OCI-LY3 (cell line): ENCODE results near the gene TYROBP.
A peak's percentile ranks its signal among the peaks of the same experiment; 100 is the strongest.
"Not testable (repeated sequence)": the region's sequence is repeated elsewhere in the genome, so short reads cannot be mapped to it uniquely, and the experiment has no call there.

Source experiments
- H2AFZ ChIP-seq: fragments of 200-600, 300-600 bp; shearing (Covaris generic); 2 replicates; pipeline ENCODE4 v1.6.0; 2014; ENCODE audit warnings: antibody characterized with exemption, low read depth, low read length
- H3K27ac ChIP-seq: fragments of 200-600, 300-600 bp; sonication (generic); 2 replicates; pipeline ENCODE4 v1.5.1; 2014; ENCODE audit warnings: mild to moderate bottlenecking, low read length, moderate library complexity, mixed read lengths
- H3K27me3 ChIP-seq: fragments of 200-600, 300-600 bp; sonication (generic); 2 replicates; pipeline ENCODE4 v1.6.1; 2014; ENCODE audit warnings: low read depth, low read length, mixed read lengths
- H3K36me3 ChIP-seq: fragments of 200-600, 300-600 bp; sonication (generic); replicated peaks from 2 replicates; pipeline ENCODE3; 2014; ENCODE audit warnings: low read depth, low read length, mixed read lengths
- H3K4me1 ChIP-seq: fragments of 300-600, 200-600 bp; sonication (generic); 2 replicates; pipeline ENCODE4 v1.6.1; 2014; ENCODE audit warnings: low read length, mixed read lengths
- H3K4me2 ChIP-seq: fragments of 200-600, 300-600 bp; sonication (generic); 2 replicates; pipeline ENCODE4 v1.6.1; 2014; ENCODE audit warnings: low read length, mixed read lengths
- H3K4me3 ChIP-seq: fragments of 300-600, 200-600 bp; sonication (generic); 2 replicates; pipeline ENCODE4 v1.5.1; 2014; ENCODE audit warnings: antibody characterized with exemption, mild to moderate bottlenecking, low read length, moderate library complexity
- H3K79me2 ChIP-seq: fragments of 300-600, 200-600 bp; shearing (Covaris generic); 2 replicates; pipeline ENCODE4 v1.6.1; 2014; ENCODE audit warnings: mild to moderate bottlenecking, low read length, mixed read lengths
- H3K9ac ChIP-seq: fragments of 300-600, 200-600 bp; shearing (Covaris generic); 2 replicates; pipeline ENCODE4 v1.6.0; 2014; ENCODE audit warnings: mild to moderate bottlenecking, low read length, moderate library complexity
- H3K9me3 ChIP-seq: fragments of 200-600, 300-600 bp; shearing (Covaris generic); 2 replicates; pipeline ENCODE4 v1.6.1; 2014; ENCODE audit warnings: low read length, mixed read lengths; ENCODE audit not compliant: insufficient read depth
- H4K20me1 ChIP-seq: fragments of 200-600, 300-600 bp; sonication (generic); 2 replicates; pipeline ENCODE4 v1.6.1; 2016; ENCODE audit warnings: low read length, mixed read lengths; ENCODE audit not compliant: insufficient read depth
- EZH2phosphoT487 ChIP-seq: fragments of 200-600 bp; shearing (Covaris generic); IDR thresholded peaks from 2 replicates; pipeline ENCODE4 v1.6.1; 2018; ENCODE audit warnings: antibody characterized with exemption, mixed run types, low read depth
- TF ChIP-seq, protein P1 (sequence below): fragments of 200-600, 300-600 bp; sonication (generic); IDR thresholded peaks from 2 replicates; pipeline ENCODE4 v1.5.1; 2014; ENCODE audit warnings: antibody characterized with exemption, low read length, low read depth

The TYROBP gene

DNA sequence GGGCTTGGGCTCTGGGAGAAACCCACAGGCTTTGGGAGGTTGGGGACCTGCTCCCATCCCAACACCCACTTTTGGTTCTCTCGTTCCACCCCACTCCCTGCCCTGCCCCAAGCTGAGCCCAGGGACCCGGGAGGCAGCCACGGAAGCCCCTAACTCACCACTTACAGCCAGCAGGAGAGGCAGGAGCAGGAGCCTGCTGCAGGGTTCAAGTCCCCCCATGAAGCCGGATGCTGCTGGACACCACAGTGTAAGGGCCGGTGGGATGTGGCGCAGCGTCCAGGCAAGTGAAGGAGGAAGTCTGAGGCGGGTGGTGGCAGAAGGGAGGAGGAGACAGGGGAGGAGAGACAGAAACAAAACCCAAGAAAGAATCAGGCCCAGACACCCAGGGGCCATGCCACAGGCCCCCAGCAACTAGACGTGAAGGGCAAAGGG lies at the start of gene TYROBP:
Gene TYROBP (minus strand): TSS at position 286 of the 432 bp plus-strand sequence. CDS start 67 bp downstream, at position 219.
- Histone ChIP-seq H3K9me3 (no peaks in the 10 kb centered on the region), H3K36me3 (no peaks in the 10 kb centered on the region), H3K27ac (peak within 1 kb of the TSS; percentile 74), H3K4me1 (peaks cover 42% of the 10 kb centered on the region), H3K4me2 (peak within 1 kb of the TSS; percentile 85), H3K27me3 (no peaks in the 10 kb centered on the region), H2AFZ (peak within 1 kb of the TSS; percentile 63; the same call in 1 of the 2 replicates), H3K4me3 (peak within 1 kb of the TSS; percentile 66), H3K9ac (peak within 1 kb of the TSS; percentile 64; the same call in 1 of the 2 replicates), H4K20me1 (no peaks in the 10 kb centered on the region), H3K79me2 (no peaks in the 10 kb centered on the region)
- TF ChIP-seq EZH2phosphoT487: no peak
- TF ChIP-seq, protein P1, sequence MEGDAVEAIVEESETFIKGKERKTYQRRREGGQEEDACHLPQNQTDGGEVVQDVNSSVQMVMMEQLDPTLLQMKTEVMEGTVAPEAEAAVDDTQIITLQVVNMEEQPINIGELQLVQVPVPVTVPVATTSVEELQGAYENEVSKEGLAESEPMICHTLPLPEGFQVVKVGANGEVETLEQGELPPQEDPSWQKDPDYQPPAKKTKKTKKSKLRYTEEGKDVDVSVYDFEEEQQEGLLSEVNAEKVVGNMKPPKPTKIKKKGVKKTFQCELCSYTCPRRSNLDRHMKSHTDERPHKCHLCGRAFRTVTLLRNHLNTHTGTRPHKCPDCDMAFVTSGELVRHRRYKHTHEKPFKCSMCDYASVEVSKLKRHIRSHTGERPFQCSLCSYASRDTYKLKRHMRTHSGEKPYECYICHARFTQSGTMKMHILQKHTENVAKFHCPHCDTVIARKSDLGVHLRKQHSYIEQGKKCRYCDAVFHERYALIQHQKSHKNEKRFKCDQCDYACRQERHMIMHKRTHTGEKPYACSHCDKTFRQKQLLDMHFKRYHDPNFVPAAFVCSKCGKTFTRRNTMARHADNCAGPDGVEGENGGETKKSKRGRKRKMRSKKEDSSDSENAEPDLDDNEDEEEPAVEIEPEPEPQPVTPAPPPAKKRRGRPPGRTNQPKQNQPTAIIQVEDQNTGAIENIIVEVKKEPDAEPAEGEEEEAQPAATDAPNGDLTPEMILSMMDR: no peak

DNA sequence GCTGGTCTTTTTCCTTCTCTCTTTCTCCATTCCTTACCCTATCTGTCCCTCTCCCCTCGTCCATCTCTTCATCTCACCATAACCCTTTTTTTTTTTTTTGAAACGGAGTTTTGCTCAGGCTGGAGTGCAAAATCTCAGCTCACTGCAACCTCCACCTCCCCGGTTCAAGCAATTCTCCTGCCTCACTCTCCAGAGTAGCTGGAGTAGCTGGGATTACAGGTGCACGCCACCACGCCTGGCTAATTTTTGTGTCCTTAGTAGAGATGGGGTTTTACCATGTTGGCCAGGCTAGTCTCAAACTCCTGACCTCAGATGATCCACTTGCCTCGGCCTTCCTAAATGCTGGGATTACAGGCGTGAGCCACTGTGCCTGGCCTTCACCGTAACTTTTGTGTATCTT lies 49.3 kb upstream of the TYROBP start:
- H2AFZ ChIP-seq, H3K9me3 ChIP-seq, H3K79me2 ChIP-seq, H3K36me3 ChIP-seq, H4K20me1 ChIP-seq, H3K27me3 ChIP-seq, H3K4me1 ChIP-seq, H3K4me3 ChIP-seq, H3K4me2 ChIP-seq, H3K9ac ChIP-seq, H3K27ac ChIP-seq: not testable (repeated sequence)

- no peak overlapping the region for H3K4me3 ChIP-seq
- H4K20me1 ChIP-seq: no peaks in the 10 kb centered on the region
- no peaks in the 10 kb centered on the region for H3K4me1 ChIP-seq
- H3K79me2 ChIP-seq: no peaks in the 10 kb centered on the region
- no peak overlapping the region for H3K9ac ChIP-seq
- H3K4me2 ChIP-seq: no peak overlapping the region
- no peaks in the 10 kb centered on the region for H3K9me3 ChIP-seq
- no peaks in the 10 kb centered on the region for H3K36me3 ChIP-seq
- H2AFZ ChIP-seq: no peak overlapping the region
- H3K27me3 ChIP-seq: 0 out of 2 replicates have a peak, but pooled peaks cover 4% of the 10 kb centered on the region
- no peak for TF ChIP-seq EZH2phosphoT487
- TF ChIP-seq, protein P1: no peak
- H3K27ac ChIP-seq: no peak overlapping the region
Measured at GRCh38 chr19:35955881-35956634, 48.0 kb upstream of the TYROBP start.

DNA sequence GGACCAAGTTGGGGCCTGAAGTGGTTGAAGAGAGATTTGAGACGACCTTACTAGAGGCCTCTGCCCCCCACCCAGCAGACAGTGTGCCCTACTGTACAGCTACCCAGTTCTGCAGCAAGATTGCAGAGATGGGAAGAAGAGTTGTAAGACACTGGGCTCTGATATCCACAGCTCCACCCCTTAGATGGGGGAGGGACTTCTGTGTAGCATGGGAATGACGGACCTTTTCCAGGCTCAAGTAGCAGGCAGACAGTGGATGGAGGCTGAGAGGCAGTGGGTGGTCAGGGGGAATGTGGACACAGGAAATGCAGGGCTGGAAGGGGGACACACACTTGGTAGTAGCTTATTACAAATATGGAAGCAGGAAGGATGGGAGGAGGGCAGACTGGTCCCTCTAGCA lies 41.0 kb upstream of the TYROBP start:
- no peak overlapping the region for H3K4me2 ChIP-seq
- H3K4me3 ChIP-seq: no peak overlapping the region
- no peak overlapping the region for H3K27ac ChIP-seq
- TF ChIP-seq, protein P1: no peak
- no peak for TF ChIP-seq EZH2phosphoT487
- H3K4me1 ChIP-seq: no peaks in the 10 kb centered on the region
- H4K20me1 ChIP-seq: no peaks in the 10 kb centered on the region
- H3K36me3 ChIP-seq: no peaks in the 10 kb centered on the region
- H2AFZ ChIP-seq: no peak overlapping the region
- H3K9ac ChIP-seq: no peak overlapping the region
- no peaks in the 10 kb centered on the region for H3K9me3 ChIP-seq
- 0 out of 2 replicates have a peak, but pooled peaks cover 14% of the 10 kb centered on the region for H3K27me3 ChIP-seq
- H3K79me2 ChIP-seq: no peaks in the 10 kb centered on the region
